Astrocyte (in vitro differentiated cells and primary cell): ENCODE measurements around the gene CREG2. TPM values are rescaled to one million over a fixed set of nuclear protein-coding genes. Genes with fewer than 3 reads are reported as not detected.

Experiments used
- DNase-seq: peaks from one replicate; pipeline ENCODE4 v3.0.0-alpha.2; 2010; ENCODE audit warnings: low read depth
- FAIRE-seq: peaks from 2 replicates; lab custom pipeline; 2011; peaks lifted over from hg19 to GRCh38; lab: Jason Lieb, UNC
- H2AFZ ChIP-seq: 2 replicates; pipeline ENCODE4 v1.6.0; 2012; ENCODE audit warnings: low read depth, low read length, inconsistent platforms
- H3K27ac ChIP-seq: 2 replicates; pipeline ENCODE4 v1.5.1; 2011; ENCODE audit warnings: low read depth, low read length, inconsistent platforms
- H3K27me3 ChIP-seq: 2 replicates; pipeline ENCODE4 v1.6.0; 2011; ENCODE audit warnings: low read length, inconsistent platforms; ENCODE audit not compliant: insufficient read depth
- H3K36me3 ChIP-seq: 2 replicates; pipeline ENCODE4 v1.5.1; 2011; ENCODE audit warnings: low read length, inconsistent platforms; ENCODE audit not compliant: insufficient read depth
- H3K4me1 ChIP-seq: 2 replicates; pipeline ENCODE4 v1.5.1; 2011; ENCODE audit warnings: low read length, inconsistent platforms; ENCODE audit not compliant: insufficient read depth
- H3K4me2 ChIP-seq: 2 replicates; pipeline ENCODE4 v1.6.0; 2012; ENCODE audit warnings: low read length, inconsistent platforms
- H3K4me3 ChIP-seq: 2 replicates; pipeline ENCODE4 v1.5.1; 2011; ENCODE audit warnings: low read depth, mild to moderate bottlenecking, low read length, inconsistent platforms; ENCODE audit not compliant: insufficient read depth
- H3K79me2 ChIP-seq: 2 replicates; pipeline ENCODE4 v1.6.0; 2012; ENCODE audit warnings: mild to moderate bottlenecking, low read length, inconsistent platforms; ENCODE audit not compliant: insufficient read depth
- H3K9ac ChIP-seq: 2 replicates; pipeline ENCODE4 v1.6.0; 2012; ENCODE audit warnings: mild to moderate bottlenecking, low read length, inconsistent platforms
- H3K9me3 ChIP-seq: 2 replicates; pipeline ENCODE4 v1.5.1; 2012; ENCODE audit warnings: low read depth, mild to moderate bottlenecking, low read length, inconsistent platforms; ENCODE audit not compliant: insufficient read depth
- H4K20me1 ChIP-seq: 2 replicates; pipeline ENCODE4 v1.6.0; 2012; ENCODE audit warnings: low read length, inconsistent platforms; ENCODE audit not compliant: insufficient read depth
- H3K27ac Mint-ChIP-seq: one replicate; pipeline ENCODE4 v1.8.0; 2021; ENCODE audit warnings: mild to moderate bottlenecking, mixed read lengths; ENCODE audit not compliant: unreplicated experiment
- H3K27me3 Mint-ChIP-seq: one replicate; pipeline ENCODE4 v1.8.0; 2021; ENCODE audit warnings: low read depth, mixed read lengths; ENCODE audit not compliant: unreplicated experiment
- H3K36me3 Mint-ChIP-seq: one replicate; pipeline ENCODE4 v1.8.0; 2021; ENCODE audit warnings: low read depth, mixed read lengths; ENCODE audit not compliant: unreplicated experiment
- H3K4me1 Mint-ChIP-seq: one replicate; pipeline ENCODE4 v1.8.0; 2021; ENCODE audit warnings: low read depth, mixed read lengths; ENCODE audit not compliant: unreplicated experiment
- H3K4me3 Mint-ChIP-seq: one replicate; pipeline ENCODE4 v1.8.0; 2021; ENCODE audit warnings: mild to moderate bottlenecking, moderate library complexity, mixed read lengths; ENCODE audit not compliant: unreplicated experiment
- H3K9me3 Mint-ChIP-seq: one replicate; pipeline ENCODE4 v1.8.0; 2021; ENCODE audit warnings: mild to moderate bottlenecking, mixed read lengths; ENCODE audit not compliant: unreplicated experiment
- EZH2 ChIP-seq: IDR thresholded peaks from 2 replicates; pipeline ENCODE4 v1.6.1; 2012; ENCODE audit warnings: mild to moderate bottlenecking, low read length, inconsistent platforms; ENCODE audit not compliant: insufficient read depth
- total RNA-seq: library from RNA; stranded (reverse); gene quantifications from 2 replicates; pipeline ENCODE4 v1.2.1, GENCODE V29; 2021
- TF ChIP-seq, protein P1 (sequence below): IDR thresholded peaks from 2 replicates; pipeline ENCODE4 v1.5.1; 2011; ENCODE audit warnings: low read depth, mild to moderate bottlenecking, inconsistent platforms, low read length, moderate library complexity; ENCODE audit not compliant: insufficient read depth

Gene CREG2
- total RNA-seq, 1 donor from 2014 or later: 0.11 TPM

DNA sequence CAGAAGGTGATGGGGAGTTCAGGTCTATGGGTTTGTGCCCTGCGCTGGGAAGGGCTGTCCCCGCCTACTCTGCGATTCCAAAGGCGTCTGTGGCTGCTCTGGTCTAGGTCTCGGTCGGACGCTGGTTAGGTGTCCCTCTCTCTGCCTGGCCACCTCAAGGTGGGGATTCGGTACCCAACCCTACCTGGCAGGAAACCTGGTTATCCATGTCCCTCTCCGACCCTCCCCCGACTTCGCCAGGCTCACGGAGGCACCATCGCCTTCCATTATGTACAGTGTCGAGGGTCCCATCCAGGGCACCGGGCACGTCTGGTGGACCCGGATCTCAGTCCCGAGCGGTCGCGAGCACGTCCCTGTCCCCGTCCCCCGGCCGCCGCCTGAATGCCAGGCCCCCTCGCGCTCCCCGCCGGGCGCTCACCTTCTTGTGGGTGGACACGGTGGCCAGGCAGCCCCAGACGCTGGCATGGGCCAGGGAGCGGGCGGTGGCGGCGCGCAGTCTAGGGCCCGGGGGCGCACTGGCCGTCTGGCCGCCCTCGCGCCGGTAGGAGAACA, 628 bp downstream of the CREG2 start:
- Histone ChIP-seq H3K27ac (no peak overlapping the region), H3K36me3 (no peaks in the 10 kb centered on the region), H2AFZ (peak overlapping the region; percentile 14), H3K4me2 (peak overlapping the region; percentile 91), H3K79me2 (no peaks in the 10 kb centered on the region), H3K4me3 (peak overlapping the region; percentile 58), H3K9me3 (no peaks in the 10 kb centered on the region), H4K20me1 (no peaks in the 10 kb centered on the region), H3K9ac (no peak overlapping the region), H3K27me3 (peaks cover 35% of the 10 kb centered on the region), H3K4me1 (peaks cover 14% of the 10 kb centered on the region)
- no peak overlapping the region for H3K27ac Mint-ChIP-seq
- H3K4me3 Mint-ChIP-seq: peak overlapping the region; percentile 64
- DNase-seq (no peak), FAIRE-seq (no peak)
- H3K36me3 Mint-ChIP-seq: no peaks in the 10 kb centered on the region
- H3K27me3 Mint-ChIP-seq: peaks cover 53% of the 10 kb centered on the region
- TF ChIP-seq, protein P1, sequence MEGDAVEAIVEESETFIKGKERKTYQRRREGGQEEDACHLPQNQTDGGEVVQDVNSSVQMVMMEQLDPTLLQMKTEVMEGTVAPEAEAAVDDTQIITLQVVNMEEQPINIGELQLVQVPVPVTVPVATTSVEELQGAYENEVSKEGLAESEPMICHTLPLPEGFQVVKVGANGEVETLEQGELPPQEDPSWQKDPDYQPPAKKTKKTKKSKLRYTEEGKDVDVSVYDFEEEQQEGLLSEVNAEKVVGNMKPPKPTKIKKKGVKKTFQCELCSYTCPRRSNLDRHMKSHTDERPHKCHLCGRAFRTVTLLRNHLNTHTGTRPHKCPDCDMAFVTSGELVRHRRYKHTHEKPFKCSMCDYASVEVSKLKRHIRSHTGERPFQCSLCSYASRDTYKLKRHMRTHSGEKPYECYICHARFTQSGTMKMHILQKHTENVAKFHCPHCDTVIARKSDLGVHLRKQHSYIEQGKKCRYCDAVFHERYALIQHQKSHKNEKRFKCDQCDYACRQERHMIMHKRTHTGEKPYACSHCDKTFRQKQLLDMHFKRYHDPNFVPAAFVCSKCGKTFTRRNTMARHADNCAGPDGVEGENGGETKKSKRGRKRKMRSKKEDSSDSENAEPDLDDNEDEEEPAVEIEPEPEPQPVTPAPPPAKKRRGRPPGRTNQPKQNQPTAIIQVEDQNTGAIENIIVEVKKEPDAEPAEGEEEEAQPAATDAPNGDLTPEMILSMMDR: no peak
- TF ChIP-seq EZH2: peak; percentile 54
- H3K4me1 Mint-ChIP-seq: no peaks in the 10 kb centered on the region
- no peaks in the 10 kb centered on the region for H3K9me3 Mint-ChIP-seq

DNA sequence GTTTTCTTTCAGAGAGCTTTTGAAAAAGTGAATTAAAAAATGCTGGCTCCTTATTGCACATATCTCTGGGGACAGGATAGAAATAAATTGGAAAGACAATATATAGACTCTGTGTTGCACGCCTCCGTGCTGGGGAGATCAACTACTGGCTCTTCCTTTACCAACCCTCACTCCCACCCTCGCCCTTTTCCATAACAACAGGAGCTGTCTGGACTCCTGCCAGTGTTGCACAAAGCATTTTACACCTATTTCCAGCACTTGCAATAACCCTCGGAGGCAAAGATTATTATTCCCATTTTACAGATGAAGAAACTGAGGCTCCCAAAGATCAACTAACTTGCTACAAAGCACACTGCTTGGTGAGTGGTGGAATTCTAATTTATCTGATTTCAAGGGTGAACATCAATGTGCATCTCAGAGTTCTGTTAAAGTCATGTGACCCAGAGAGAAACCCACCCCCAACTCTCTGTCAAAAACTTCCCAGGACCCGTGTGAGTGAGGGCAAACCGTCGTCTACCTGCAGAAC, 4.2 kb downstream of the CREG2 start:
- Mint-ChIP-seq H3K36me3 (no peaks in the 10 kb centered on the region), H3K4me1 (no peaks in the 10 kb centered on the region), H3K4me3 (no peak overlapping the region), H3K9me3 (no peaks in the 10 kb centered on the region), H3K27me3 (peaks cover 44% of the 10 kb centered on the region), H3K27ac (no peak overlapping the region)
- H3K9ac ChIP-seq: no peak overlapping the region
- no peaks in the 10 kb centered on the region for H3K36me3 ChIP-seq
- no peak for FAIRE-seq
- no peak overlapping the region for H3K4me3 ChIP-seq
- no peaks in the 10 kb centered on the region for H3K9me3 ChIP-seq
- no peak for DNase-seq
- H3K79me2 ChIP-seq: no peaks in the 10 kb centered on the region
- H3K27me3 ChIP-seq: peaks cover 31% of the 10 kb centered on the region
- no peak overlapping the region for H2AFZ ChIP-seq
- H3K4me1 ChIP-seq: peaks cover 9% of the 10 kb centered on the region
- TF ChIP-seq EZH2: no peak
- TF ChIP-seq, protein P1: no peak
- no peak overlapping the region for H3K4me2 ChIP-seq
- no peak overlapping the region for H3K27ac ChIP-seq
- no peaks in the 10 kb centered on the region for H4K20me1 ChIP-seq

DNA sequence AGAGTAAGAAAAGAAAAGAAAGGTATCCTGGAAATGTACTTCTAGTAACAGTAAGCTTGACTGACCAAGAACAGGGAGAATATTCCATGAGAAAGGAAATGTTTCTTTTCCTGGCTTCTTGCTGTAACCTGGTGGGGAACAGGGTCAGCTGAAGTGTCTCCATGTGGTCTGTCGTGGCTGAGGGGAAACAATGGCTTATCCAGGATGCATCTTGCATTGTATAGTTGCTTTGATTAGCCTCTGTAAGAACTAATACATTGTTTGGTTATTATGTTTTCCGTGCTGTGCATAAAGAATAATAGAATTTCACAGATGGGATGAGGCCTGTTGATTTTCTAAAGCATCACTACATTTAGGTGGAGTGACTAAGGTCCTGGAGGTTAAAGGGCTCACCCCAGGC, 4.9 kb downstream of the CREG2 start:
- Mint-ChIP-seq H3K27ac (no peak overlapping the region), H3K4me3 (no peak overlapping the region), H3K4me1 (no peaks in the 10 kb centered on the region), H3K9me3 (no peaks in the 10 kb centered on the region), H3K36me3 (no peaks in the 10 kb centered on the region), H3K27me3 (peaks cover 40% of the 10 kb centered on the region)
- H3K4me1 ChIP-seq: peaks cover 4% of the 10 kb centered on the region
- H3K36me3 ChIP-seq: no peaks in the 10 kb centered on the region
- H4K20me1 ChIP-seq: no peaks in the 10 kb centered on the region
- DNase-seq (no peak), FAIRE-seq (no peak)
- TF ChIP-seq, protein P1: no peak
- no peak for TF ChIP-seq EZH2
- H3K4me2 ChIP-seq: no peak overlapping the region
- no peaks in the 10 kb centered on the region for H3K9me3 ChIP-seq
- H3K27ac ChIP-seq: no peak overlapping the region
- H3K4me3 ChIP-seq: no peak overlapping the region
- no peak overlapping the region for H3K9ac ChIP-seq
- no peaks in the 10 kb centered on the region for H3K79me2 ChIP-seq
- peaks cover 25% of the 10 kb centered on the region for H3K27me3 ChIP-seq
- no peak overlapping the region for H2AFZ ChIP-seq
